CD8-positive, alpha-beta memory T cell (primary cell): ENCODE data around the gene ITGA8. TPM values are rescaled to one million over a fixed set of nuclear protein-coding genes. Genes with fewer than 3 reads are reported as not detected.

Experiments used
- CTCF ChIA-PET: fragments of 350-600 bp; sonication (Branson Sonifier 250); formaldehyde crosslinking; loops from one replicate; lab custom pipeline; 2021; ENCODE audit warnings: antibody characterized with exemption; lab: Charles Lee
- POLR2A ChIA-PET: fragments of 350-600 bp; sonication (Branson Sonifier 250); formaldehyde crosslinking; loops from one replicate; lab custom pipeline; 2021; ENCODE audit warnings: antibody characterized with exemption; lab: Charles Lee
- DNase-seq, 5 donors: peaks; one replicate each; pipeline versions ENCODE4 v3.0.0 to v3.0.0-alpha.2; 2020 to 2022; ENCODE audit warnings: mixed read lengths in 1 of 5
- H3K27ac ChIP-seq: one replicate; pipeline ENCODE4 v1.7.0; 2013; ENCODE audit warnings: low read depth, mild to moderate bottlenecking, low read length, moderate library complexity
- H3K27me3 ChIP-seq: 2 replicates; pipeline ENCODE4 v1.7.0; 2013; ENCODE audit warnings: low read length, mild to moderate bottlenecking; ENCODE audit not compliant: insufficient read depth, poor library complexity, severe bottlenecking
- H3K36me3 ChIP-seq: 2 replicates; pipeline ENCODE4 v1.7.0; 2013; ENCODE audit warnings: mild to moderate bottlenecking, low read length, moderate library complexity; ENCODE audit not compliant: insufficient read depth
- H3K4me1 ChIP-seq: 2 replicates; pipeline ENCODE4 v1.7.0; 2013; ENCODE audit warnings: mild to moderate bottlenecking, low read length, moderate library complexity; ENCODE audit not compliant: insufficient read depth
- H3K4me3 ChIP-seq: 2 replicates; pipeline ENCODE4 v1.7.0; 2013; ENCODE audit warnings: mild to moderate bottlenecking, low read length
- H3K9me3 ChIP-seq: 2 replicates; pipeline ENCODE4 v1.7.0; 2013; ENCODE audit warnings: mild to moderate bottlenecking, low read length
- H3K27ac Mint-ChIP-seq, 8 donors: one replicate each; pipeline ENCODE4 v1.8.0; 2020 to 2021; ENCODE audit warnings: mixed read lengths in 8 of 8, mild to moderate bottlenecking in 6 of 8, inconsistent platforms in 3 of 8, moderate library complexity in 3 of 8
- H3K27me3 Mint-ChIP-seq, 2 donors: one replicate each; pipeline ENCODE4 v1.8.0; 2020 to 2021; ENCODE audit warnings: mixed read lengths in 2 of 2, mild to moderate bottlenecking in 1 of 2, moderate library complexity in 1 of 2
- H3K36me3 Mint-ChIP-seq, 3 donors: one replicate each; pipeline ENCODE4 v1.8.0; 2020 to 2021; ENCODE audit warnings: mixed read lengths in 3 of 3, inconsistent platforms in 1 of 3, mild to moderate bottlenecking in 1 of 3
- H3K4me1 Mint-ChIP-seq, 3 donors: one replicate each; pipeline ENCODE4 v1.8.0; 2020 to 2021; ENCODE audit warnings: mixed read lengths in 3 of 3, inconsistent platforms in 1 of 3, mild to moderate bottlenecking in 1 of 3
- H3K4me3 Mint-ChIP-seq, 7 donors: one replicate each; pipeline ENCODE4 v1.8.0; 2020 to 2021; ENCODE audit warnings: mixed read lengths in 7 of 7, mild to moderate bottlenecking in 6 of 7, moderate library complexity in 4 of 7, inconsistent platforms in 2 of 7
- H3K9me3 Mint-ChIP-seq, 5 donors: one replicate each; pipeline ENCODE4 v1.8.0; 2020 to 2022; ENCODE audit warnings: mixed read lengths in 5 of 5, mild to moderate bottlenecking in 3 of 5, moderate library complexity in 2 of 5, inconsistent platforms in 1 of 5
- polyA plus RNA-seq: library from polyadenylated mRNA; unstranded; fragments of 300-500 nt; fragmentation: Illumina TruSeq; gene quantifications from one replicate; pipeline ENCODE4 v1.2.3, GENCODE V29; 2021
- total RNA-seq, 2 experiments: library from RNA; stranded (reverse); gene quantifications; one replicate each; pipeline ENCODE4 v1.2.3, GENCODE V29; 2021

The ITGA8 gene
- total and polyA plus RNA-seq, 3 experiments from 2014 or later, result not detected

GRCh38 chr10:15518250-15518649 lies 201.5 kb downstream of the ITGA8 start:
- H3K27ac Mint-ChIP-seq, result no peak overlapping the region
- H3K36me3 Mint-ChIP-seq, result no peaks in the 10 kb centered on the region
- Histone ChIP-seq H3K36me3 (no peaks in the 10 kb centered on the region), H3K9me3 (no peaks in the 10 kb centered on the region), H3K4me3 (no peak overlapping the region), H3K27me3 (no peaks in the 10 kb centered on the region), H3K27ac (no peak overlapping the region), H3K4me1 (no peaks in the 10 kb centered on the region)
- POLR2A ChIA-PET, result no interaction called here
- no peak overlapping the region for H3K4me3 Mint-ChIP-seq
- no peaks in the 10 kb centered on the region for H3K4me1 Mint-ChIP-seq
- peaks cover 0 to 2% (median 0%) of the 10 kb centered on the region in 5 donors for H3K9me3 Mint-ChIP-seq
- CTCF ChIA-PET, result no interaction called here
- no peak for DNase-seq
- H3K27me3 Mint-ChIP-seq, result peaks cover 0 to 11% of the 10 kb centered on the region in 2 donors

- Mint-ChIP-seq H3K27ac (no peak overlapping the region), H3K27me3 (peaks cover under 1 to 11% of the 10 kb centered on the region in 2 donors), H3K9me3 (peaks cover 0 to 2% (median 0%) of the 10 kb centered on the region in 5 donors), H3K36me3 (no peaks in the 10 kb centered on the region), H3K4me1 (no peaks in the 10 kb centered on the region), H3K4me3 (no peak overlapping the region)
- no peak overlapping the region for H3K27ac ChIP-seq
- ChIA-PET CTCF (no interaction called here), POLR2A (no interaction called here)
- no peaks in the 10 kb centered on the region for H3K9me3 ChIP-seq
- H3K36me3 ChIP-seq, result no peaks in the 10 kb centered on the region
- no peaks in the 10 kb centered on the region for H3K27me3 ChIP-seq
- DNase-seq, result no peak
- H3K4me1 ChIP-seq, result no peaks in the 10 kb centered on the region
- no peak overlapping the region for H3K4me3 ChIP-seq
Measured at GRCh38 chr10:15516256-15517085, 203.3 kb downstream of the ITGA8 start.

- H3K4me3 Mint-ChIP-seq, result no peak overlapping the region
- DNase-seq, result no peak
- H3K36me3 Mint-ChIP-seq, result no peaks in the 10 kb centered on the region
- Histone ChIP-seq H3K27ac (no peak overlapping the region), H3K27me3 (no peaks in the 10 kb centered on the region), H3K4me3 (no peak overlapping the region), H3K36me3 (no peaks in the 10 kb centered on the region), H3K4me1 (no peaks in the 10 kb centered on the region), H3K9me3 (no peaks in the 10 kb centered on the region)
- no peak overlapping the region for H3K27ac Mint-ChIP-seq
- H3K4me1 Mint-ChIP-seq, result no peaks in the 10 kb centered on the region
- H3K9me3 Mint-ChIP-seq, result no peaks in the 10 kb centered on the region
- CTCF ChIA-PET, result no interaction called here
- POLR2A ChIA-PET, result no interaction called here
- H3K27me3 Mint-ChIP-seq, result peaks cover 1 to 16% of the 10 kb centered on the region in 2 donors
Measured at GRCh38 chr10:15515202-15515601, 204.5 kb downstream of the ITGA8 start.

- ChIA-PET CTCF (no interaction called here), POLR2A (no interaction called here)
- Mint-ChIP-seq H3K27ac (no peak overlapping the region), H3K27me3 (peaks cover 9 to 24% of the 10 kb centered on the region in 2 donors), H3K36me3 (no peaks in the 10 kb centered on the region), H3K4me3 (no peak overlapping the region), H3K4me1 (no peaks in the 10 kb centered on the region), H3K9me3 (peaks cover 0 to 3% (median 2%) of the 10 kb centered on the region in 5 donors)
- Histone ChIP-seq H3K4me3 (no peak overlapping the region), H3K4me1 (no peaks in the 10 kb centered on the region), H3K27ac (no peak overlapping the region), H3K9me3 (no peaks in the 10 kb centered on the region), H3K27me3 (no peaks in the 10 kb centered on the region), H3K36me3 (no peaks in the 10 kb centered on the region)
- no peak for DNase-seq
Measured at GRCh38 chr10:15510963-15511362, 208.8 kb downstream of the ITGA8 start.

- H3K27ac ChIP-seq, result no peak overlapping the region
- no peaks in the 10 kb centered on the region for H3K27me3 ChIP-seq
- H3K4me3 ChIP-seq, result no peak overlapping the region
- Mint-ChIP-seq H3K27me3 (peaks cover 14 to 40% of the 10 kb centered on the region in 2 donors), H3K27ac (no peak overlapping the region), H3K9me3 (peaks cover 0 to 6% (median 2%) of the 10 kb centered on the region in 5 donors), H3K4me1 (peaks cover 0 to 4% (median 0%) of the 10 kb centered on the region in 3 donors), H3K4me3 (no peak overlapping the region), H3K36me3 (no peaks in the 10 kb centered on the region)
- no peaks in the 10 kb centered on the region for H3K4me1 ChIP-seq
- no peaks in the 10 kb centered on the region for H3K9me3 ChIP-seq
- no peaks in the 10 kb centered on the region for H3K36me3 ChIP-seq
- ChIA-PET CTCF (no interaction called here), POLR2A (no interaction called here)
- DNase-seq, result no peak
Measured at GRCh38 chr10:15505329-15505728, 214.4 kb downstream of the ITGA8 start.

- Histone ChIP-seq H3K27ac (no peak overlapping the region), H3K9me3 (no peaks in the 10 kb centered on the region), H3K4me3 (no peak overlapping the region), H3K36me3 (no peaks in the 10 kb centered on the region), H3K27me3 (no peaks in the 10 kb centered on the region), H3K4me1 (no peaks in the 10 kb centered on the region)
- Mint-ChIP-seq H3K36me3 (no peaks in the 10 kb centered on the region), H3K4me1 (peaks cover 0 to 4% (median 0%) of the 10 kb centered on the region in 3 donors), H3K27me3 (peaks cover 17 to 49% of the 10 kb centered on the region in 2 donors), H3K4me3 (no peak overlapping the region), H3K9me3 (peaks cover 0 to 10% (median 2%) of the 10 kb centered on the region in 5 donors), H3K27ac (no peak overlapping the region)
- ChIA-PET CTCF (no interaction called here), POLR2A (no interaction called here)
- DNase-seq, result no peak
Measured at GRCh38 chr10:15504101-15504840, 215.5 kb downstream of the ITGA8 start.

- CTCF ChIA-PET, result interaction anchor here (0.6 kb wide), 2 partner anchors 314 to 550 kb away, joined by 3 to 5 read pairs; no protein-coding TSS in a partner anchor
- Histone ChIP-seq H3K4me1 (no peaks in the 10 kb centered on the region), H3K27ac (no peak overlapping the region), H3K36me3 (no peaks in the 10 kb centered on the region), H3K9me3 (no peaks in the 10 kb centered on the region), H3K27me3 (no peaks in the 10 kb centered on the region), H3K4me3 (no peak overlapping the region)
- no peak overlapping the region for H3K27ac Mint-ChIP-seq
- H3K9me3 Mint-ChIP-seq, result peaks cover 0 to 4% (median 0%) of the 10 kb centered on the region in 5 donors
- no peak overlapping the region for H3K4me3 Mint-ChIP-seq
- H3K4me1 Mint-ChIP-seq, result no peaks in the 10 kb centered on the region
- POLR2A ChIA-PET, result no interaction called here
- H3K27me3 Mint-ChIP-seq, result peaks cover 5 to 29% of the 10 kb centered on the region in 2 donors
- no peaks in the 10 kb centered on the region for H3K36me3 Mint-ChIP-seq
- DNase-seq, result no peak
Measured at GRCh38 chr10:15494850-15495506, 224.7 kb downstream of the ITGA8 start.
